Neural cell (in vitro differentiated cells): ENCODE measurements around the gene NSF. TPM values are rescaled to one million over a fixed set of nuclear protein-coding genes. Genes with fewer than 3 reads are reported as not detected.
A peak's percentile ranks its signal among the peaks of the same experiment; 100 is the strongest.

Source experiments
- H2AFZ ChIP-seq: fragments of 200-600, 300-800 bp; sonication (generic), shearing (Covaris generic); 2 replicates; pipeline ENCODE4 v1.6.0; 2014; ENCODE audit warnings: low read depth, mild to moderate bottlenecking, antibody characterized with exemption, low read length, moderate library complexity
- H3F3A ChIP-seq: fragments of 200-600 bp; shearing (Covaris generic); 2 replicates; pipeline ENCODE4 v1.6.1; 2016; ENCODE audit warnings: mild to moderate bottlenecking, moderate library complexity, mixed read lengths, antibody characterized with exemption, low read length; ENCODE audit not compliant: insufficient read depth, poor library complexity, severe bottlenecking
- H3K27ac ChIP-seq: fragments of 200-600, 300-800 bp; sonication (generic), shearing (Covaris generic); 2 replicates; pipeline ENCODE4 v1.5.1; 2014; ENCODE audit warnings: mild to moderate bottlenecking, low read length, moderate library complexity
- H3K27me3 ChIP-seq: fragments of 300-800, 200-600 bp; sonication (generic), shearing (Covaris generic); 2 replicates; pipeline ENCODE4 v1.6.0; 2014; ENCODE audit warnings: mild to moderate bottlenecking, low read depth, low read length, moderate library complexity; ENCODE audit not compliant: insufficient read depth
- H3K36me3 ChIP-seq: fragments of 300-800, 200-600 bp; sonication (generic), shearing (Covaris generic); 2 replicates; pipeline ENCODE4 v1.5.1; 2014; ENCODE audit warnings: mild to moderate bottlenecking, antibody characterized with exemption, low read length, moderate library complexity; ENCODE audit not compliant: insufficient read depth
- H3K4me2 ChIP-seq: fragments of 300-800, 200-600 bp; sonication (generic), shearing (Covaris generic); 2 replicates; pipeline ENCODE4 v1.6.0; 2014; ENCODE audit warnings: mild to moderate bottlenecking, low read length
- H3K4me3 ChIP-seq: fragments of 300-800, 200-600 bp; sonication (generic), shearing (Covaris generic); 2 replicates; pipeline ENCODE4 v1.5.1; 2014; ENCODE audit warnings: mild to moderate bottlenecking, low read length, moderate library complexity
- H3K79me2 ChIP-seq: fragments of 200-600 bp; shearing (Covaris generic); replicated peaks from 2 replicates; pipeline ENCODE4 v1.6.0; 2014; ENCODE audit warnings: mild to moderate bottlenecking, low read length, moderate library complexity; ENCODE audit not compliant: insufficient read depth
- H3K9ac ChIP-seq: fragments of 300-800, 200-600 bp; sonication (generic), shearing (Covaris generic); 2 replicates; pipeline ENCODE4 v1.6.1; 2016; ENCODE audit warnings: mild to moderate bottlenecking, low read length, mixed read lengths
- H3K9me2 ChIP-seq: fragments of 200-600 bp; shearing (Covaris generic); 2 replicates; pipeline ENCODE4 v1.6.1; 2016; ENCODE audit warnings: mild to moderate bottlenecking, low read length, mixed read lengths; ENCODE audit not compliant: insufficient read depth
- H3K9me3 ChIP-seq: fragments of 200-600, 300-800 bp; sonication (generic), shearing (Covaris generic); 2 replicates; pipeline ENCODE4 v1.6.1; 2016; ENCODE audit warnings: mild to moderate bottlenecking, mixed run types, low read length, moderate library complexity, mixed read lengths
- H4K20me1 ChIP-seq: fragments of 200-600 bp; shearing (Covaris generic); 2 replicates; pipeline ENCODE4 v1.6.1; 2016; ENCODE audit warnings: mild to moderate bottlenecking, mixed run types; ENCODE audit not compliant: insufficient read depth
- EP300 ChIP-seq: fragments of 450-650 bp; conservative IDR thresholded peaks from 2 replicates; pipeline ENCODE4 v1.6.1; 2014; ENCODE audit warnings: antibody characterized with exemption, mild to moderate bottlenecking, moderate library complexity; ENCODE audit not compliant: poor library complexity, severe bottlenecking
- EZH2 ChIP-seq: fragments of 200-600, 300-800 bp; shearing (Covaris generic), sonication (generic); IDR thresholded peaks from 2 replicates; pipeline ENCODE4 v1.6.1; 2014; ENCODE audit warnings: antibody characterized with exemption, low read length, borderline replicate concordance, mild to moderate bottlenecking; ENCODE audit not compliant: insufficient read depth, poor library complexity, severe bottlenecking
- MXI1 ChIP-seq: fragments of 450-650 bp; conservative IDR thresholded peaks from 2 replicates; pipeline ENCODE4 v1.6.1; 2014; ENCODE audit warnings: antibody characterized with exemption, mild to moderate bottlenecking; ENCODE audit not compliant: poor library complexity, severe bottlenecking
- POLR2AphosphoS5 ChIP-seq: IDR thresholded peaks from 2 replicates; pipeline ENCODE4 v1.6.1; 2012
- RAD21 ChIP-seq: fragments of 450-650 bp; conservative IDR thresholded peaks from 2 replicates; pipeline ENCODE4 v1.6.1; 2014; ENCODE audit warnings: antibody characterized with exemption, mild to moderate bottlenecking, moderate library complexity
- SMC3 ChIP-seq: fragments of 450-650 bp; conservative IDR thresholded peaks from 2 replicates; pipeline ENCODE4 v1.6.1; 2014; ENCODE audit warnings: antibody characterized with exemption, mild to moderate bottlenecking, moderate library complexity; ENCODE audit not compliant: poor library complexity
- TAF1 ChIP-seq: IDR thresholded peaks from 2 replicates; pipeline ENCODE4 v1.6.1; 2012; ENCODE audit warnings: low read depth
- polyA plus RNA-seq: library from polyadenylated mRNA; depleted of rRNA; stranded (reverse); fragments of >200 nt; gene quantifications from 2 replicates; pipeline ENCODE4 v1.2.3, GENCODE V29; 2014
- TF ChIP-seq, protein P1 (sequence below): fragments of 450-650 bp; IDR thresholded peaks from 2 replicates; pipeline ENCODE4 v1.5.1; 2014; ENCODE audit warnings: antibody characterized with exemption, mild to moderate bottlenecking, moderate library complexity; ENCODE audit not compliant: poor library complexity, severe bottlenecking
- TF ChIP-seq, protein P2 (sequence below): IDR thresholded peaks from 2 replicates; pipeline ENCODE4 v1.6.1; 2012; ENCODE audit warnings: borderline replicate concordance

NSF gene
- polyA plus RNA-seq, 1 donor from 2014 or later: 98.6 TPM

DNA sequence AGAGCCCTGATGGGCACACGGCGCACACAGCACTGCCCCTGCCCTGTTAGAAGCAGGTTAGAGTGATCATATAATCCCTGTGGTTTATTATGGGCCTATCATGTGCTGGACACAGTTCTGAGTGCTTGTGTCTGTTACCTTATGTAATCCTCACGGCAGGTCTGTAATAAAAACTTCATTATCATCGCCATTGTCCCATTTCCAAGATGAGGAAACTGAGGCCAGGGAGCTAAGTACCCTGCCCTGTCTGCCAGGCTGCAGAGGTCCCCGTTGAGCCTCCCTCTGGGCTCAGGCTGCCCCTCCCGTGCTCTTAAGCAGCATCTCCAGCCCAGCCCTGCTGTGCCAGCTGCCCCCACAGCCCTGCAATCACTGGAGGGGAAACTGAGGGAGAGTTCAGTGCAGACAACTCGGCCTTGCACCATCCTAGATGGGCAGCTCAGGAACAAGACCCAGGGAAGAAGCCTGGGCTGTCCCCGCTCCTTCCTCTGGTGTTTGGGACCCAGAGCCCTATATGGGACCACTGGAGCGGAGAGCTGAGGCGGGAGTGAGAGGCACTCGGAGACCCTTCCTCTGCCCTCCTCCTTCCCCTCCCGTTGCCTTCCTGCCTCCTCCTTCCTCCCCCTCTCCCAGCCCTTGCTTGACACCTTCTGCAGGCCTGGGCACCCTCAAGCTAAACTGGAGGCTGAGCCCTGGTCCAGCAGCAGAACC, 186.0 kb downstream of the NSF start:
- Histone ChIP-seq H3K4me3 (no peak overlapping the region), H3K9me2 (no peaks in the 10 kb centered on the region), H3K4me2 (no peak overlapping the region), H3K9me3 (no peaks in the 10 kb centered on the region), H3K27me3 (peaks cover 5% of the 10 kb centered on the region), H3K36me3 (no peaks in the 10 kb centered on the region), H3K79me2 (no peaks in the 10 kb centered on the region), H3K9ac (no peak overlapping the region), H2AFZ (no peak overlapping the region), H3K27ac (no peak overlapping the region), H4K20me1 (no peaks in the 10 kb centered on the region), H3F3A (no peaks in the 10 kb centered on the region)
- TF ChIP-seq, protein P1, sequence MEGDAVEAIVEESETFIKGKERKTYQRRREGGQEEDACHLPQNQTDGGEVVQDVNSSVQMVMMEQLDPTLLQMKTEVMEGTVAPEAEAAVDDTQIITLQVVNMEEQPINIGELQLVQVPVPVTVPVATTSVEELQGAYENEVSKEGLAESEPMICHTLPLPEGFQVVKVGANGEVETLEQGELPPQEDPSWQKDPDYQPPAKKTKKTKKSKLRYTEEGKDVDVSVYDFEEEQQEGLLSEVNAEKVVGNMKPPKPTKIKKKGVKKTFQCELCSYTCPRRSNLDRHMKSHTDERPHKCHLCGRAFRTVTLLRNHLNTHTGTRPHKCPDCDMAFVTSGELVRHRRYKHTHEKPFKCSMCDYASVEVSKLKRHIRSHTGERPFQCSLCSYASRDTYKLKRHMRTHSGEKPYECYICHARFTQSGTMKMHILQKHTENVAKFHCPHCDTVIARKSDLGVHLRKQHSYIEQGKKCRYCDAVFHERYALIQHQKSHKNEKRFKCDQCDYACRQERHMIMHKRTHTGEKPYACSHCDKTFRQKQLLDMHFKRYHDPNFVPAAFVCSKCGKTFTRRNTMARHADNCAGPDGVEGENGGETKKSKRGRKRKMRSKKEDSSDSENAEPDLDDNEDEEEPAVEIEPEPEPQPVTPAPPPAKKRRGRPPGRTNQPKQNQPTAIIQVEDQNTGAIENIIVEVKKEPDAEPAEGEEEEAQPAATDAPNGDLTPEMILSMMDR: no peak
- TF ChIP-seq RAD21 (no peak), EZH2 (no peak), SMC3 (no peak), EP300 (no peak), MXI1 (no peak), TAF1 (no peak), POLR2AphosphoS5 (no peak)
- TF ChIP-seq, protein P2, sequence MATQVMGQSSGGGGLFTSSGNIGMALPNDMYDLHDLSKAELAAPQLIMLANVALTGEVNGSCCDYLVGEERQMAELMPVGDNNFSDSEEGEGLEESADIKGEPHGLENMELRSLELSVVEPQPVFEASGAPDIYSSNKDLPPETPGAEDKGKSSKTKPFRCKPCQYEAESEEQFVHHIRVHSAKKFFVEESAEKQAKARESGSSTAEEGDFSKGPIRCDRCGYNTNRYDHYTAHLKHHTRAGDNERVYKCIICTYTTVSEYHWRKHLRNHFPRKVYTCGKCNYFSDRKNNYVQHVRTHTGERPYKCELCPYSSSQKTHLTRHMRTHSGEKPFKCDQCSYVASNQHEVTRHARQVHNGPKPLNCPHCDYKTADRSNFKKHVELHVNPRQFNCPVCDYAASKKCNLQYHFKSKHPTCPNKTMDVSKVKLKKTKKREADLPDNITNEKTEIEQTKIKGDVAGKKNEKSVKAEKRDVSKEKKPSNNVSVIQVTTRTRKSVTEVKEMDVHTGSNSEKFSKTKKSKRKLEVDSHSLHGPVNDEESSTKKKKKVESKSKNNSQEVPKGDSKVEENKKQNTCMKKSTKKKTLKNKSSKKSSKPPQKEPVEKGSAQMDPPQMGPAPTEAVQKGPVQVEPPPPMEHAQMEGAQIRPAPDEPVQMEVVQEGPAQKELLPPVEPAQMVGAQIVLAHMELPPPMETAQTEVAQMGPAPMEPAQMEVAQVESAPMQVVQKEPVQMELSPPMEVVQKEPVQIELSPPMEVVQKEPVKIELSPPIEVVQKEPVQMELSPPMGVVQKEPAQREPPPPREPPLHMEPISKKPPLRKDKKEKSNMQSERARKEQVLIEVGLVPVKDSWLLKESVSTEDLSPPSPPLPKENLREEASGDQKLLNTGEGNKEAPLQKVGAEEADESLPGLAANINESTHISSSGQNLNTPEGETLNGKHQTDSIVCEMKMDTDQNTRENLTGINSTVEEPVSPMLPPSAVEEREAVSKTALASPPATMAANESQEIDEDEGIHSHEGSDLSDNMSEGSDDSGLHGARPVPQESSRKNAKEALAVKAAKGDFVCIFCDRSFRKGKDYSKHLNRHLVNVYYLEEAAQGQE: no peak

DNA sequence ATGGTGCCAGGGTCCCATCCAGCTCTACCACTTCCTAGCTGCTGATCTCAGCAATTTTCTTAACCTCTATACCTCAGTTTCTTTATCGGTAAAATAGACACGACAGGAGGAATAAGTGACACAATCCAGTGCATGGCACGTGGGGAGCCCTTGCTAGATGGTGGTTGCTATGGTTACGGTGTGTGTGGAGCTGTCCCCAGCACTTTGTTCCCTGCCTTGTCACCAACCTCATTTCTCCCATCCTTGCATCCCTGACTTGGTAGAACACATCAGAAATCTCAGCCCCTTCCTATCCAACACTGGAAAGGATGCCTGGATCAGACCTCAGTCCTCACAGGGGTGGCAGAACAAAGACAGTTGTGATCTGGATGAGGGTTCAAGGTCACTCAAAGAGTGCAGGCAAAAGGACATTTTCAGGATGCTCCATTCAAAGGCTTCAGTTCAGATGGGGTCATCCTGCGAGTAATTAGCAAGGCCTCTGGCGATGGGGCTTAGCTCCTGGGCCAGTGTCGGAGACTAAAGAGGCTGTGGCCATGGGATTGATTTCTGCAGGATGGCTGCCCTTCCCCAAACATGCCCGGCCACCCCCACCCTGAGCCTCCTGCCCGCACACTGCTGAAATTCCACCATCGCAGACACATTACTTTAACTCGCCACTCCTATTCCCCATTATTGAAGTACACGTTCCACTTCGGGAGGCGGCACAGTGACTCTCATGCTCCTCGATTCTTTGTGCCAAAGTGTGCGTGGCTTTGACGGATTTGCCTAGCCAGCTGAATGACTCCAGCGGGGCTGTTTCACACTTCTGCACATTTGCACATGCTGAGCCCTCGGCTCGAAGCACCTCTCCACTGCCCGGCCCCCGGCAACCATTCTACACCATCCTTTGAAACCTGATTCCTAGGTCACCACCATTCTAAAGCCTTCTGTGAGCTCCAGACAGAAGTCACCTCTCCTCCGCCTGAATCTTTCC, 187.8 kb downstream of the NSF start:
- Histone ChIP-seq H3K27ac (peak overlapping the region; percentile 80), H3K79me2 (no peaks in the 10 kb centered on the region)

More for the DNA sequence above, 187.8 kb downstream of the NSF start:
- Histone ChIP-seq H3K9ac (peak overlapping the region; percentile 54), H3K27me3 (no peaks in the 10 kb centered on the region), H3K9me2 (no peaks in the 10 kb centered on the region), H3K4me2 (peak overlapping the region; percentile 27), H2AFZ (no peak overlapping the region), H3K9me3 (no peaks in the 10 kb centered on the region), H4K20me1 (no peaks in the 10 kb centered on the region), H3K36me3 (no peaks in the 10 kb centered on the region), H3F3A (no peaks in the 10 kb centered on the region), H3K4me3 (peak overlapping the region; percentile 41)
- TF ChIP-seq EP300: peak; percentile 62
- TF ChIP-seq EZH2: no peak
- TF ChIP-seq, protein P1: peak; percentile 10
- TF ChIP-seq RAD21: no peak
- peak; percentile 18 for TF ChIP-seq SMC3
- TF ChIP-seq, protein P2: peak; percentile 58
- no peak for TF ChIP-seq TAF1
- peak; percentile 65 for TF ChIP-seq MXI1
- TF ChIP-seq POLR2AphosphoS5: peak; percentile 68
